HepG2 (cell line): ENCODE measurements around the gene SPON2. TPM values are rescaled to one million over a fixed set of nuclear protein-coding genes. Genes with fewer than 3 reads are reported as not detected.

Experiments used
- ATAC-seq: fragments of 200-7000 bp; cut with Tn5 transposase; 3 replicates; pipeline ENCODE4 v1.9.1; 2020; ENCODE audit warnings: mild to moderate bottlenecking, moderate library complexity
- BruUV-seq: library from RNA; stranded (reverse); fragments of 400-500 nt; replicated peaks from 2 replicates; lab custom pipeline; 2021; lab: Mats Ljungman, UMichigan
- CTCF ChIA-PET: fragments of 300-600 bp; formaldehyde crosslinking; extraction: SDS; loops from one replicate; lab custom pipeline; 2021; ENCODE audit warnings: low total read pairs, inconsistent platforms, low intra/inter-chr PET ratio; lab: Yijun Ruan, JAX
- POLR2A ChIA-PET: fragments of 350-600 bp; sonication (Branson Sonifier 250); formaldehyde crosslinking; loops from one replicate; lab custom pipeline; 2020; ENCODE audit warnings: antibody characterized with exemption, inconsistent platforms; lab: Yijun Ruan, JAX
- DNase-seq: peaks from one replicate; pipeline ENCODE4 v3.0.0-alpha.2; 2015; ENCODE audit warnings: low spot score
- FAIRE-seq: peaks from 3 replicates; lab custom pipeline; 2011; peaks lifted over from hg19 to GRCh38; lab: Jason Lieb, UNC
- H2AFZ ChIP-seq: one replicate; pipeline ENCODE4 v1.6.1; 2011; ENCODE audit warnings: low read length, inconsistent platforms
- H3K27ac ChIP-seq: fragments of 300-600 bp; 3 replicates; pipeline ENCODE4 v1.8.0; 2011; ENCODE audit warnings: mixed run types, mild to moderate bottlenecking, mixed read lengths, low read length, inconsistent platforms; ENCODE audit not compliant: insufficient read depth; ENCODE audit errors: extremely low read length
- H3K27me3 ChIP-seq, 2 experiments: fragments of 200-600 bp in 1 of 2; 2 replicates in 1 of 2; 3 replicates in 1 of 2; pipeline versions ENCODE4 v1.6.0 to v1.8.0; 2011; ENCODE audit warnings: low read length in 2 of 2, mild to moderate bottlenecking in 2 of 2, moderate library complexity in 2 of 2, inconsistent platforms in 1 of 2; ENCODE audit not compliant: insufficient read depth in 2 of 2, control insufficient read depth in 1 of 2
- H3K36me3 ChIP-seq, 2 experiments: fragments of 200-600 bp in 1 of 2; replicated peaks in 1 of 2; 2 replicates in 1 of 2; 3 replicates in 1 of 2; pipeline versions ENCODE4 v1.5.1 to v1.8.0; 2011; ENCODE audit warnings: low read length in 2 of 2, inconsistent platforms in 1 of 2; ENCODE audit not compliant: insufficient read depth in 2 of 2, control insufficient read depth in 1 of 2
- H3K4me1 ChIP-seq: 2 replicates; pipeline ENCODE4 v1.5.1; 2012; ENCODE audit warnings: low read length, inconsistent platforms; ENCODE audit not compliant: insufficient read depth
- H3K4me2 ChIP-seq: 2 replicates; pipeline ENCODE4 v1.6.0; 2011; ENCODE audit warnings: low read depth, low read length, inconsistent platforms
- H3K4me3 ChIP-seq, 3 experiments: fragments of 200-600 bp in 1 of 3; sonication (generic), shearing (Covaris generic) in 1 of 3; replicated peaks in 1 of 3; 2 replicates each; pipeline ENCODE4 v1.5.1; 2011 to 2016; ENCODE audit warnings: low read length in 3 of 3, inconsistent platforms in 2 of 3, low read depth in 2 of 3, mild to moderate bottlenecking in 2 of 3, control low read depth in 1 of 3, mixed read lengths in 1 of 3; ENCODE audit not compliant: insufficient read depth in 1 of 3
- H3K79me2 ChIP-seq: one replicate; pipeline ENCODE4 v1.6.1; 2011; ENCODE audit warnings: low read length, inconsistent platforms; ENCODE audit not compliant: insufficient read depth
- H3K9ac ChIP-seq: 2 replicates; pipeline ENCODE4 v1.6.0; 2011; ENCODE audit warnings: mild to moderate bottlenecking, low read depth, low read length, inconsistent platforms; ENCODE audit not compliant: insufficient read depth
- H3K9me3 ChIP-seq: 2 replicates; pipeline ENCODE4 v1.5.1; 2012; ENCODE audit warnings: mild to moderate bottlenecking, low read length
- H4K20me1 ChIP-seq: 2 replicates; pipeline ENCODE4 v1.6.0; 2011; ENCODE audit warnings: inconsistent platforms, mild to moderate bottlenecking, low read length, moderate library complexity; ENCODE audit not compliant: insufficient read depth
- AGO2 ChIP-seq: fragments of 200-400 bp; formaldehyde crosslinking; optimal IDR thresholded peaks from 2 replicates; pipeline ENCODE3; 2017; ENCODE audit warnings: mild to moderate bottlenecking, low read depth, low read length, moderate library complexity
- GZF1 ChIP-seq: sonication (generic); formaldehyde crosslinking; IDR thresholded peaks from 2 replicates; pipeline ENCODE4 v1.5.1; 2020; ENCODE audit warnings: mild to moderate bottlenecking, missing genetic modification reagents
- HNRNPK ChIP-seq: fragments of 200-400 bp; formaldehyde crosslinking; IDR thresholded peaks from 2 replicates; pipeline ENCODE4 v1.6.1; 2018; ENCODE audit warnings: low read length, low read depth, moderate library complexity, mild to moderate bottlenecking; ENCODE audit not compliant: poor library complexity, severe bottlenecking
- PITX1 ChIP-seq: sonication (generic); formaldehyde crosslinking; IDR thresholded peaks from 2 replicates; pipeline ENCODE4 v1.5.1; 2020; ENCODE audit warnings: mild to moderate bottlenecking, missing genetic modification reagents
- ZBTB33 ChIP-seq: sonication (generic); formaldehyde crosslinking; IDR thresholded peaks from 2 replicates; pipeline ENCODE4 v1.4.0; 2020; ENCODE audit warnings: missing genetic modification reagents
- ZNF180 ChIP-seq: sonication (generic); formaldehyde crosslinking; IDR thresholded peaks from 2 replicates; pipeline ENCODE4 v1.4.0; 2020; ENCODE audit warnings: low read depth, missing genetic modification reagents, borderline replicate concordance
- ZNF749 ChIP-seq: sonication (generic); formaldehyde crosslinking; IDR thresholded peaks from 2 replicates; pipeline ENCODE4 v1.8.0; 2022; ENCODE audit warnings: mild to moderate bottlenecking, missing genetic modification reagents, moderate library complexity, borderline replicate concordance
- ZNF773 ChIP-seq: sonication (generic); formaldehyde crosslinking; IDR thresholded peaks from 2 replicates; pipeline ENCODE4 v1.4.0; 2020; ENCODE audit warnings: missing genetic modification reagents, borderline replicate concordance
- ZNF792 ChIP-seq: IDR thresholded peaks from 2 replicates; pipeline ENCODE4 v1.6.1; 2016
- WGBS: methylation state at CpG from one replicate; pipeline ENCODE4 v1.1.6; 2017; ENCODE audit warnings: low lambda C conversion rate; 5-methylcytosine and 5-hydroxymethylcytosine counted together
- in situ Hi-C: cut with HindIII; loops from 2 replicates; pipeline ENCODE4 v1.10.0; 2017; ENCODE audit warnings: low pct_unique_long_range_greater_than_20kb; ENCODE audit not compliant: extremely low pct_ligation_motif_present
- intact Hi-C: fragments of 100-400 bp; cut with micrococcal nuclease; formaldehyde crosslinking; loops from one replicate; pipeline ENCODE4 v1.10.0; 2022; ENCODE audit not compliant: unreplicated experiment
- polyA plus RNA-seq, 8 experiments: library from polyadenylated mRNA; depleted of rRNA in 3 of 8; stranded (reverse) in 7 of 8; unstranded in 1 of 8; fragments of >200 nt; fragmentation: Illumina TruSeq in 4 of 8; extraction: Trizol in 4 of 8; gene quantifications; 2 replicates each; pipeline versions ENCODE4 v1.2.1 to v1.2.3, GENCODE V29; 2011 to 2016; ENCODE audit warnings: low read depth in 4 of 8, missing spikeins in 1 of 8, mixed read lengths in 1 of 8; ENCODE audit not compliant: insufficient read depth in 1 of 8
- total RNA-seq, 5 experiments: library from RNA; depleted of rRNA; stranded (reverse); fragments of >200 nt; fragmentation: Illumina TruSeq; extraction: Trizol; gene quantifications; 2 replicates each; pipeline ENCODE4 v1.2.3, GENCODE V29; 2016; ENCODE audit warnings: low read depth in 1 of 5

The SPON2 gene
- total and polyA plus RNA-seq, 2 of the 13 experiments (the other 11 are each of a cell fraction or from before 2014, with no cell fraction given) = 17.4 to 55.2 TPM

- no peak overlapping the region for H3K9ac ChIP-seq
These were observed 21.9 kb upstream of the SPON2 start for GRCh38 chr4:1194010-1194900.

More at GRCh38 chr4:1194010-1194900, 21.9 kb upstream of the SPON2 start:
- FAIRE-seq = no peak
- peak; percentile 45; the same call in 1 of the 2 replicates for TF ChIP-seq ZBTB33 (CRISPR knock-in tag)
- TF ChIP-seq GZF1 (CRISPR knock-in tag) = no peak
- no peak for TF ChIP-seq ZNF773
- TF ChIP-seq PITX1 (CRISPR knock-in tag) = no peak
- no peak for TF ChIP-seq ZNF792 (CRISPR knock-in tag)
- TF ChIP-seq AGO2 = peak; percentile 44
- no peak for TF ChIP-seq ZNF180 (CRISPR knock-in tag)
- TF ChIP-seq ZNF749 (CRISPR knock-in tag) = no peak
- peak; percentile 57 for TF ChIP-seq HNRNPK
- TF ChIP-seq, all 625 proteins: peak for 3
- DNase-seq (no peak), ATAC-seq (peak; percentile 4; the same call in 2 of the 3 replicates)
- no peak overlapping the region for H3K27ac ChIP-seq
- 83% methylated on average over 18 of the region's 52 CpGs for WGBS
- no peak overlapping the region for H3K4me3 ChIP-seq
- peaks cover 15% of the 10 kb centered on the region for H3K4me1 ChIP-seq
- no peaks in the 10 kb centered on the region; a peak in 2 of 5 replicates for H3K36me3 ChIP-seq
- H4K20me1 ChIP-seq = no peaks in the 10 kb centered on the region
- intact Hi-C loops (no loop called here), in situ Hi-C loops (no loop called here)
- no TSS peak for BruUV-seq
- no peak overlapping the region for H2AFZ ChIP-seq
- no peaks in the 10 kb centered on the region for H3K79me2 ChIP-seq
- H3K9me3 ChIP-seq = no peaks in the 10 kb centered on the region
- POLR2A ChIA-PET = interaction anchor here (1.0 to 2.8 kb wide), 2 partner anchors 10 to 21 kb away, joined by 3 to 11 read pairs; no protein-coding TSS in a partner anchor
- CTCF ChIA-PET = no interaction called here
- H3K27me3 ChIP-seq = no peaks in the 10 kb centered on the region
- no peak overlapping the region for H3K4me2 ChIP-seq
